OCI-LY1 (cell line): ENCODE results near the gene SORBS2.

Experiments
- H2AFZ ChIP-seq: fragments of 200-600 bp; sonication (generic), shearing (Covaris generic); 2 replicates; pipeline ENCODE4 v1.6.0; 2014; ENCODE audit warnings: antibody characterized with exemption, mild to moderate bottlenecking, low read length
- H3F3A ChIP-seq: fragments of 200-600 bp; sonication (generic), shearing (Covaris generic); 2 replicates; pipeline ENCODE4 v1.6.0; 2014; ENCODE audit warnings: mild to moderate bottlenecking, antibody characterized with exemption, low read length, moderate library complexity; ENCODE audit not compliant: insufficient read depth
- H3K27ac ChIP-seq: fragments of 200-600 bp; sonication (generic); 2 replicates; pipeline ENCODE4 v1.5.1; 2014; ENCODE audit warnings: low read length, mixed run types, mild to moderate bottlenecking, low read depth; ENCODE audit not compliant: poor library complexity, severe bottlenecking
- H3K27me3 ChIP-seq: fragments of 200-600 bp; sonication (generic); 2 replicates; pipeline ENCODE4 v1.6.0; 2014; ENCODE audit warnings: antibody characterized with exemption, mild to moderate bottlenecking, low read length, moderate library complexity; ENCODE audit not compliant: insufficient read depth
- H3K36me3 ChIP-seq: fragments of 200-600 bp; sonication (generic); 2 replicates; pipeline ENCODE4 v1.6.1; 2014; ENCODE audit warnings: mild to moderate bottlenecking, antibody characterized with exemption, low read length, moderate library complexity, mixed read lengths; ENCODE audit not compliant: insufficient read depth
- H3K4me1 ChIP-seq: fragments of 200-600 bp; sonication (generic); 2 replicates; pipeline ENCODE4 v1.5.1; 2014; ENCODE audit warnings: mild to moderate bottlenecking, low read length, moderate library complexity; ENCODE audit not compliant: insufficient read depth, severe bottlenecking
- H3K4me2 ChIP-seq: fragments of 200-600 bp; sonication (generic), shearing (Covaris generic); 2 replicates; pipeline ENCODE4 v1.6.1; 2014; ENCODE audit warnings: low read length
- H3K4me3 ChIP-seq: fragments of 200-600 bp; sonication (generic); 2 replicates; pipeline ENCODE4 v1.5.1; 2014; ENCODE audit warnings: low read length, low read depth, mild to moderate bottlenecking, mixed read lengths; ENCODE audit not compliant: poor library complexity, severe bottlenecking
- H3K79me2 ChIP-seq: fragments of 200-600 bp; shearing (Covaris generic); 2 replicates; pipeline ENCODE4 v1.6.1; 2016; ENCODE audit warnings: mixed run types, low read length, mixed read lengths; ENCODE audit not compliant: insufficient read depth
- H3K9ac ChIP-seq: fragments of 200-600 bp; sonication (generic), shearing (Covaris generic); 2 replicates; pipeline ENCODE4 v1.6.1; 2014; ENCODE audit warnings: mild to moderate bottlenecking, low read length, mixed read lengths
- H3K9me2 ChIP-seq: fragments of 200-600 bp; sonication (generic), shearing (Covaris generic); 2 replicates; pipeline ENCODE4 v1.6.1; 2014; ENCODE audit warnings: low read depth, mild to moderate bottlenecking, low read length, mixed read lengths
- H3K9me3 ChIP-seq: fragments of 200-600 bp; shearing (Covaris generic); 2 replicates; pipeline ENCODE4 v1.6.1; 2014; ENCODE audit warnings: low read length, mixed read lengths
- H4K20me1 ChIP-seq: fragments of 200-600 bp; sonication (generic), shearing (Covaris generic); 2 replicates; pipeline ENCODE4 v1.6.0; 2016; ENCODE audit warnings: mild to moderate bottlenecking, low read length; ENCODE audit not compliant: insufficient read depth
- CTCF ChIP-seq: fragments of 200-600 bp; sonication (generic), shearing (Covaris generic); IDR thresholded peaks from 2 replicates; pipeline ENCODE4 v1.5.1; 2017; ENCODE audit warnings: mild to moderate bottlenecking, antibody characterized with exemption, low read length, moderate library complexity, mixed read lengths
- EZH2 ChIP-seq: fragments of 200-600 bp; sonication (generic), shearing (Covaris generic); IDR thresholded peaks from 2 replicates; pipeline ENCODE4 v1.8.0; 2017; ENCODE audit warnings: borderline replicate concordance, mixed run types, mild to moderate bottlenecking, antibody characterized with exemption, low read length, moderate library complexity, mixed read lengths

The SORBS2 gene

DNA sequence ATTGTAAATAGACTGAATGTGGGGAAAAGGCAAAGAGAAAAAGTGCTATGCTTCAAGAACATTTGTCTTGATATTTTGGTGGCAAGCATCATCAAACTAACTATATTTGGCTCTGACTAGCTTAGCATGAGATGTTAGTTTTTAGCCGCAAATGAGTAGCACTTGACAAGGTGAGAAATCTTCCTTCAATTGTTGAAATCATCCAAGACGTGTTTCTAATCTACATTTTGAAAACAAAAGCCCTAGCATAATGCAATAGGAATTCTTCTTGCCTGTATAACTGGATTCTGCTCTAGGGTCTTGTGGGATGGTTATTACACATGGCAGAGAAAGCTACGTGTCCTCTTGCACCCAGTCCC lies 92.5 kb downstream of the SORBS2 start:
- no peaks in the 10 kb centered on the region for H3K9me2 ChIP-seq
- H3K4me1 ChIP-seq, result peaks cover 29% of the 10 kb centered on the region
- H3K4me2 ChIP-seq, result no peak overlapping the region
- H3F3A ChIP-seq, result no peaks in the 10 kb centered on the region
- H3K4me3 ChIP-seq, result no peak overlapping the region
- H3K9ac ChIP-seq, result no peak overlapping the region
- H4K20me1 ChIP-seq, result no peaks in the 10 kb centered on the region
- H2AFZ ChIP-seq, result no peak overlapping the region
- H3K36me3 ChIP-seq, result peaks cover 20% of the 10 kb centered on the region; the same call in 1 of the 2 replicates
- H3K27me3 ChIP-seq, result no peaks in the 10 kb centered on the region
- TF ChIP-seq EZH2 (no peak), CTCF (no peak)
- no peaks in the 10 kb centered on the region for H3K79me2 ChIP-seq
- no peak overlapping the region for H3K27ac ChIP-seq
- no peaks in the 10 kb centered on the region for H3K9me3 ChIP-seq

- Histone ChIP-seq H3K9me2 (no peaks in the 10 kb centered on the region), H3K27ac (no peak overlapping the region), H3K4me1 (peaks cover 26% of the 10 kb centered on the region), H3K4me2 (no peak overlapping the region), H3K9ac (no peak overlapping the region), H3K27me3 (no peaks in the 10 kb centered on the region), H4K20me1 (no peaks in the 10 kb centered on the region), H3K79me2 (no peaks in the 10 kb centered on the region), H3K4me3 (no peak overlapping the region), H3K36me3 (peaks cover 20% of the 10 kb centered on the region; the same call in 1 of the 2 replicates), H2AFZ (no peak overlapping the region), H3K9me3 (peaks cover 1% of the 10 kb centered on the region; the same call in 1 of the 2 replicates), H3F3A (no peaks in the 10 kb centered on the region)
- TF ChIP-seq CTCF (no peak), EZH2 (no peak)
Measured at GRCh38 chr4:185718578-185719499, 93.2 kb downstream of the SORBS2 start.

DNA sequence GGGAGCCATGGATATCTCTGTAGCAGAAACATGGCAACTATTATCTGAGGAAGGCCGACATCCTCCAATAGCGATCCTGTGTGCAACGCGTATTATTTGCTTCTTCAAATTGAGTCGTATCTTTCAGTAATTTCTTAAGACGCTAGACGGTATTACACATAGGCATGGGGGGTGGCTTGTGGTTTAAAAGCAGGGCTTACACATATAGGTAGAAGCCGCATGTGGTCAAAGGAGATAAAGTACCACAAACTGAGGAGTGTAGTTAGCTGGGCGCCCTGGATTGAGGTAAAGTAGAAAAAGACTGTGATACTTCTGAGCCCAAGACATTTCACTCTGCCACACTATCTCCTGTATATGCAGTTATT lies 94.6 kb downstream of the SORBS2 start:
- Histone ChIP-seq H3K79me2 (no peaks in the 10 kb centered on the region), H3K4me2 (no peak overlapping the region), H3K4me3 (no peak overlapping the region), H3K36me3 (peaks cover 30% of the 10 kb centered on the region), H3K9me2 (no peaks in the 10 kb centered on the region), H4K20me1 (no peaks in the 10 kb centered on the region), H3K9ac (no peak overlapping the region), H3K9me3 (peaks cover 3% of the 10 kb centered on the region; the same call in 1 of the 2 replicates), H3F3A (no peaks in the 10 kb centered on the region), H3K27me3 (no peaks in the 10 kb centered on the region), H3K27ac (no peak overlapping the region), H2AFZ (no peak overlapping the region), H3K4me1 (peaks cover 14% of the 10 kb centered on the region)
- TF ChIP-seq EZH2 (no peak), CTCF (no peak)
